GM23338 (cell line): ENCODE measurements around the gene USP51.
"Not testable (repeated sequence)": the region's sequence is repeated elsewhere in the genome, so short reads cannot be mapped to it uniquely, and the experiment has no call there.

Source experiments
- CREB1 ChIP-seq: fragments of 250-450 bp; sonication (Bioruptor Pico); IDR thresholded peaks from 2 replicates; pipeline ENCODE4 v1.5.0; 2020; ENCODE audit warnings: low read depth, mild to moderate bottlenecking, moderate library complexity
- POLR2AphosphoS5 ChIP-seq: IDR thresholded peaks from 2 replicates; pipeline ENCODE4 v1.6.1; 2016; ENCODE audit warnings: antibody characterized with exemption, low read depth
- ZNF331 ChIP-seq: fragments of 250-450 bp; sonication (Bioruptor Pico); IDR thresholded peaks from 2 replicates; pipeline ENCODE4 v1.5.0; 2020; ENCODE audit warnings: low read depth, mild to moderate bottlenecking, moderate library complexity
- TF ChIP-seq, protein P1 (sequence below), 2 experiments: fragments of 200-600 bp in 1 of 2; sonication (generic) in 1 of 2; conservative IDR thresholded peaks; 2 replicates each; pipeline versions ENCODE4 v1.5.1 to v1.6.1; 2016 to 2017; ENCODE audit warnings: antibody characterized with exemption in 2 of 2, low read depth in 2 of 2, mild to moderate bottlenecking in 2 of 2, moderate library complexity in 1 of 2
- TF ChIP-seq, protein P2 (sequence below): IDR thresholded peaks from one replicate; pipeline ENCODE4 v1.6.1; 2018; ENCODE audit warnings: antibody characterized with exemption; ENCODE audit not compliant: unreplicated experiment

DNA sequence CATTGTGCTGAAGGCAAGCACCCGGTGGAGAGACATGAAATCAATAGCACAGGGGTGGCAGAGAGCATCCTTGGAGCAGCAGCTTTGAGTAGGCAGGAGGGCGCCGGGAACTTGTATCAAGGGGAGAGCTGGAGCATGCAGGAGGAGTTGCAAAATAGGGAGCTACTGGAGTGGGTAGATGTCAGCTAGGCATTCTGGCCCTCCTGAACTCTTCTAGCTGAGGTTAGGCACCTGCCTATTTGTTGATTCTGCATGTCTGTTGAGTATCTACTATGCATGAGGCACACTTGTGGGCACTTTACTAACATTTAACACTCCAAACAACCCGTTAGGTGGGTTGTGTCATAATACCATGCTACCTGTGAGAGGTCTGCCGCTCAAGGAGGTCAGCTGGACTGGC lies 30.2 kb downstream of the USP51 start:
- TF ChIP-seq, protein P1, sequence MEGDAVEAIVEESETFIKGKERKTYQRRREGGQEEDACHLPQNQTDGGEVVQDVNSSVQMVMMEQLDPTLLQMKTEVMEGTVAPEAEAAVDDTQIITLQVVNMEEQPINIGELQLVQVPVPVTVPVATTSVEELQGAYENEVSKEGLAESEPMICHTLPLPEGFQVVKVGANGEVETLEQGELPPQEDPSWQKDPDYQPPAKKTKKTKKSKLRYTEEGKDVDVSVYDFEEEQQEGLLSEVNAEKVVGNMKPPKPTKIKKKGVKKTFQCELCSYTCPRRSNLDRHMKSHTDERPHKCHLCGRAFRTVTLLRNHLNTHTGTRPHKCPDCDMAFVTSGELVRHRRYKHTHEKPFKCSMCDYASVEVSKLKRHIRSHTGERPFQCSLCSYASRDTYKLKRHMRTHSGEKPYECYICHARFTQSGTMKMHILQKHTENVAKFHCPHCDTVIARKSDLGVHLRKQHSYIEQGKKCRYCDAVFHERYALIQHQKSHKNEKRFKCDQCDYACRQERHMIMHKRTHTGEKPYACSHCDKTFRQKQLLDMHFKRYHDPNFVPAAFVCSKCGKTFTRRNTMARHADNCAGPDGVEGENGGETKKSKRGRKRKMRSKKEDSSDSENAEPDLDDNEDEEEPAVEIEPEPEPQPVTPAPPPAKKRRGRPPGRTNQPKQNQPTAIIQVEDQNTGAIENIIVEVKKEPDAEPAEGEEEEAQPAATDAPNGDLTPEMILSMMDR (conservative IDR thresholded peaks at IDR 0.05; ENCODE audit: low read depth in 2 of 2), result not testable (repeated sequence)
- TF ChIP-seq, protein P2, sequence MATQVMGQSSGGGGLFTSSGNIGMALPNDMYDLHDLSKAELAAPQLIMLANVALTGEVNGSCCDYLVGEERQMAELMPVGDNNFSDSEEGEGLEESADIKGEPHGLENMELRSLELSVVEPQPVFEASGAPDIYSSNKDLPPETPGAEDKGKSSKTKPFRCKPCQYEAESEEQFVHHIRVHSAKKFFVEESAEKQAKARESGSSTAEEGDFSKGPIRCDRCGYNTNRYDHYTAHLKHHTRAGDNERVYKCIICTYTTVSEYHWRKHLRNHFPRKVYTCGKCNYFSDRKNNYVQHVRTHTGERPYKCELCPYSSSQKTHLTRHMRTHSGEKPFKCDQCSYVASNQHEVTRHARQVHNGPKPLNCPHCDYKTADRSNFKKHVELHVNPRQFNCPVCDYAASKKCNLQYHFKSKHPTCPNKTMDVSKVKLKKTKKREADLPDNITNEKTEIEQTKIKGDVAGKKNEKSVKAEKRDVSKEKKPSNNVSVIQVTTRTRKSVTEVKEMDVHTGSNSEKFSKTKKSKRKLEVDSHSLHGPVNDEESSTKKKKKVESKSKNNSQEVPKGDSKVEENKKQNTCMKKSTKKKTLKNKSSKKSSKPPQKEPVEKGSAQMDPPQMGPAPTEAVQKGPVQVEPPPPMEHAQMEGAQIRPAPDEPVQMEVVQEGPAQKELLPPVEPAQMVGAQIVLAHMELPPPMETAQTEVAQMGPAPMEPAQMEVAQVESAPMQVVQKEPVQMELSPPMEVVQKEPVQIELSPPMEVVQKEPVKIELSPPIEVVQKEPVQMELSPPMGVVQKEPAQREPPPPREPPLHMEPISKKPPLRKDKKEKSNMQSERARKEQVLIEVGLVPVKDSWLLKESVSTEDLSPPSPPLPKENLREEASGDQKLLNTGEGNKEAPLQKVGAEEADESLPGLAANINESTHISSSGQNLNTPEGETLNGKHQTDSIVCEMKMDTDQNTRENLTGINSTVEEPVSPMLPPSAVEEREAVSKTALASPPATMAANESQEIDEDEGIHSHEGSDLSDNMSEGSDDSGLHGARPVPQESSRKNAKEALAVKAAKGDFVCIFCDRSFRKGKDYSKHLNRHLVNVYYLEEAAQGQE, result not testable (repeated sequence)
- not testable (repeated sequence) for TF ChIP-seq ZNF331; CREB1 (CRISPR knock-in tag); POLR2AphosphoS5
